ENCODE results near the gene GBP3. TPM values are rescaled to one million over a fixed set of nuclear protein-coding genes. Genes with fewer than 3 reads are reported as not detected.

The GBP3 gene
- polyA plus RNA-seq, 1 of the 3 experiments (the other 2 are of a cell fraction): 8.5 TPM

DNA sequence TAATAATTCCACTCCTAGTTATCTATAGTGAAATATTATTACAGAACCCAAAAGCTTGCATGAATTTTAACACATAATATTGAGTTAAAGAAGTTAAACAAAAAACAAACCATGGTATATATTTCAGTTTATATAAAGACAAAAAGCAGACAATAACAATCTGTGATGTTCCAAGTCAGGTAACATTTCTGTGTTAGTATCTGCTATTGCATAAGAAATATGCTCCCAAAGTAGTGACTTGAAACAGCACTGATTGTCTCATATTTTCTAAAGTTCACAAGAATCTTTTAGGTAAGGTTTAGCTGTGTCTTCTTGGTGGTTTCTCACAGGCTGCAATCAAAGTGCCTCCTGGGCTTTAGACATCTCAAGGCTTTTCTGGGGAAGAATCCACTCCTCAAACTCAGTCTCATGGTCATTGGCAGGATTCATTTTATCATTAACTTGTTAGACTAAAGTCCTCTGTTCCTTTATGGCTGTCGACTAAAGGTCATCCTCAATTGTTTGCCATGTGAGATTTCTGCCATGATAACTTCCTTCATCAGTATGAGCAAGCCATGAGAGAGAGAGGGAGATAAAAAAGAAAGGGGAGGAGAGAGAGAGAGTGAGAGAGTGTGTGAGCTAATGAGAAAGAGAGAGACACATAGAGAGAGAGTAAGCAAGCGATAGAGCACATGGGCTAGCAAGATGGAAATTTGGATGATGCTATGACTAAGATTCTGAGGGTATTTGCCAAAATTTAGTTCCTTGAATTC lies 22.5 kb upstream of the GBP3 start:
- ChIA-PET POLR2A (no interaction called here), CTCF (no interaction called here)
- Histone ChIP-seq H3K9me2 (no peaks in the 10 kb centered on the region), H4K20me1 (ENCODE audit: insufficient read depth) (no peaks in the 10 kb centered on the region), H3K36me3 (replicated peaks in 1 of 2; ENCODE audit: control insufficient read depth in 1 of 2, insufficient read depth in 2 of 2, low read length in 1 of 2) (no peaks in the 10 kb centered on the region), H3K4me1 (ENCODE audit: control insufficient read depth in 1 of 2, insufficient read depth in 2 of 2, low read depth in 1 of 2, low read length in 1 of 2) (no peaks in the 10 kb centered on the region), H2AFZ (ENCODE audit: low read depth) (no peak overlapping the region), H3K79me2 (ENCODE audit: insufficient read depth) (no peaks in the 10 kb centered on the region), H3K27me3 (ENCODE audit: insufficient read depth) (no peaks in the 10 kb centered on the region), H3K4me3 (ENCODE audit: low read depth in 2 of 2, low read length in 1 of 2) (no peak overlapping the region), H3K9ac (no peak overlapping the region), H3F3A (replicated peaks; ENCODE audit: insufficient read depth) (peaks cover 6% of the 10 kb centered on the region), H3K4me2 (no peak overlapping the region), H3K9me3 (no peaks in the 10 kb centered on the region), H3K27ac (ENCODE audit: low read depth in 2 of 2, low read length in 1 of 2) (no peak overlapping the region)
- 42% methylated on average over 2 of the region's 2 CpGs for WGBS (ENCODE audit: low lambda C conversion rate)
- TF ChIP-seq, protein P1, sequence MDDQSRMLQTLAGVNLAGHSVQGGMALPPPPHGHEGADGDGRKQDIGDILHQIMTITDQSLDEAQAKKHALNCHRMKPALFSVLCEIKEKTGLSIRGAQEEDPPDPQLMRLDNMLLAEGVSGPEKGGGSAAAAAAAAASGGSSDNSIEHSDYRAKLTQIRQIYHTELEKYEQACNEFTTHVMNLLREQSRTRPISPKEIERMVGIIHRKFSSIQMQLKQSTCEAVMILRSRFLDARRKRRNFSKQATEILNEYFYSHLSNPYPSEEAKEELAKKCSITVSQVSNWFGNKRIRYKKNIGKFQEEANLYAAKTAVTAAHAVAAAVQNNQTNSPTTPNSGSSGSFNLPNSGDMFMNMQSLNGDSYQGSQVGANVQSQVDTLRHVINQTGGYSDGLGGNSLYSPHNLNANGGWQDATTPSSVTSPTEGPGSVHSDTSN (IDR thresholded peaks at IDR 0.05): no peak
- TF ChIP-seq RXRA (IDR thresholded peaks at IDR 0.05; ENCODE audit: borderline replicate concordance, low read depth) (no peak), GABPA (IDR thresholded peaks at IDR 0.05; ENCODE audit: low read depth) (no peak), MXI1 (IDR thresholded peaks at IDR 0.05; ENCODE audit: low read depth, low read length) (no peak), CHD2 (IDR thresholded peaks at IDR 0.05; ENCODE audit: low read length, partially characterized antibody) (no peak)
- TF ChIP-seq, protein P2, sequence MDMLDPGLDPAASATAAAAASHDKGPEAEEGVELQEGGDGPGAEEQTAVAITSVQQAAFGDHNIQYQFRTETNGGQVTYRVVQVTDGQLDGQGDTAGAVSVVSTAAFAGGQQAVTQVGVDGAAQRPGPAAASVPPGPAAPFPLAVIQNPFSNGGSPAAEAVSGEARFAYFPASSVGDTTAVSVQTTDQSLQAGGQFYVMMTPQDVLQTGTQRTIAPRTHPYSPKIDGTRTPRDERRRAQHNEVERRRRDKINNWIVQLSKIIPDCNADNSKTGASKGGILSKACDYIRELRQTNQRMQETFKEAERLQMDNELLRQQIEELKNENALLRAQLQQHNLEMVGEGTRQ (IDR thresholded peaks at IDR 0.05; ENCODE audit: borderline replicate concordance, low read depth, low read length): no peak
- DNase-seq: no peak

DNA sequence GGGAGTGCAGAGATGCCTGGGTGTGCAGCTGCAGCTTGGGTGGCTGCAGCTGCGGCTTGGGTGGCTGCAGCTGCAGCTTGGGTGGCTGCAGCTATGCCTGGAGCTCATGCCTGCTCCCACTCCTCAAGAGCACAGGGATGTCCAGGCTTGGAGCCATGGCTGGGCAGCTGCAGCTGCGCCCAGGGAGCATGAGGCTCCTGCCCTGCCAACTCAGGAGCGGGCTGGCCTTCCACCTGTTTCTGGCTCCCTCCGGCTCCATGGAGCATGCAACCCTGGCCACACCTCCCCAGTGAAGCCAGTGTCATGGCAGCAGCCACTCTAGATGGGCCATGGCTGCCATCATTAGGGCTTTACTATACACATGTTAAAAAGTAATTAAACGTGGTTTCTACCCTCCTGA lies 21.3 kb upstream of the GBP3 start:
- POLR2A ChIA-PET: no interaction called here
- Histone ChIP-seq H3K27ac (ENCODE audit: low read depth in 2 of 2, low read length in 1 of 2) (no peak overlapping the region), H3K9me3 (no peaks in the 10 kb centered on the region), H3K27me3 (ENCODE audit: insufficient read depth) (no peaks in the 10 kb centered on the region), H4K20me1 (ENCODE audit: insufficient read depth) (no peaks in the 10 kb centered on the region), H3K36me3 (replicated peaks in 1 of 2; ENCODE audit: control insufficient read depth in 1 of 2, insufficient read depth in 2 of 2, low read length in 1 of 2) (no peaks in the 10 kb centered on the region), H3K4me1 (ENCODE audit: control insufficient read depth in 1 of 2, insufficient read depth in 2 of 2, low read depth in 1 of 2, low read length in 1 of 2) (no peaks in the 10 kb centered on the region), H3K9ac (no peak overlapping the region), H3K4me2 (no peak overlapping the region), H3K9me2 (no peaks in the 10 kb centered on the region), H3K4me3 (ENCODE audit: low read depth in 2 of 2, low read length in 1 of 2) (no peak overlapping the region), H3F3A (replicated peaks; ENCODE audit: insufficient read depth) (peaks cover 6% of the 10 kb centered on the region), H3K79me2 (ENCODE audit: insufficient read depth) (no peaks in the 10 kb centered on the region), H2AFZ (ENCODE audit: low read depth) (no peak overlapping the region)
- 50% methylated on average over 2 of the region's 5 CpGs for WGBS (ENCODE audit: low lambda C conversion rate)
- TF ChIP-seq SIN3A (IDR thresholded peaks at IDR 0.05; ENCODE audit: borderline replicate concordance, low read depth, low read length) (no peak), JUND (IDR thresholded peaks at IDR 0.05) (no peak), CHD2 (IDR thresholded peaks at IDR 0.05; ENCODE audit: low read length, partially characterized antibody) (no peak), FOXJ3 (CRISPR knock-in tag; IDR thresholded peaks at IDR 0.05) (no peak), RFX5 (IDR thresholded peaks at IDR 0.05; ENCODE audit: low read length) (no peak), RAD21 (IDR thresholded peaks at IDR 0.05; ENCODE audit: low read length) (no peak)
- CTCF ChIA-PET: no interaction called here
- no peak for DNase-seq

Measured in SK-N-SH (cell line).